Uterus (tissue), 4 donors: ENCODE data around the gene CCNL2. TPM values are rescaled to one million over a fixed set of nuclear protein-coding genes. Genes with fewer than 3 reads are reported as not detected.
"Not testable (repeated sequence)": the region's sequence is repeated elsewhere in the genome, so short reads cannot be mapped to it uniquely, and the experiment has no call there.

ENCODE experiments used
- DNase-seq, 2 donors: peaks; one replicate each; pipeline ENCODE4 v3.0.0-alpha.2; 2019 to 2020
- H3K27ac ChIP-seq, 2 donors: fragments of 200-600 bp; sonication (generic); 1 replicate in 1 of 2; 2 replicates in 1 of 2; pipeline ENCODE4 v1.5.1; 2016 to 2018
- H3K27me3 ChIP-seq, 2 donors: fragments of 200-600 bp; sonication (generic); one replicate each; pipeline ENCODE4 v1.5.1; 2018 to 2019; ENCODE audit warnings: control low read depth in 1 of 2
- H3K36me3 ChIP-seq, 2 donors: fragments of 200-600 bp; sonication (generic); one replicate each; pipeline ENCODE4 v1.5.1; 2019; ENCODE audit warnings: control low read depth in 1 of 2
- H3K4me1 ChIP-seq, 2 donors: fragments of 200-600 bp; sonication (generic); one replicate each; pipeline ENCODE4 v1.5.1; 2018 to 2019; ENCODE audit warnings: control low read depth in 1 of 2
- H3K4me3 ChIP-seq, 2 donors: fragments of 200-600 bp; sonication (generic); 1 replicate in 1 of 2; 2 replicates in 1 of 2; pipeline ENCODE4 v1.5.1; 2018 to 2019; ENCODE audit warnings: mild to moderate bottlenecking in 1 of 2
- H3K9me3 ChIP-seq, 2 donors: fragments of 200-600 bp; sonication (generic); one replicate each; pipeline ENCODE4 v1.5.1; 2019; ENCODE audit warnings: control low read depth in 1 of 2
- CTCF ChIP-seq, 4 experiments: fragments of 200-600 bp in 2 of 4; fragments of 450-650 bp in 2 of 4; sonication (generic) in 2 of 4; IDR thresholded peaks; one replicate each; pipeline ENCODE4 v1.5.1; 2016 to 2019; ENCODE audit warnings: antibody characterized with exemption in 4 of 4, mild to moderate bottlenecking in 2 of 4, moderate library complexity in 1 of 4
- POLR2A ChIP-seq, 2 donors: fragments of 450-650 bp; IDR thresholded peaks; one replicate each; pipeline ENCODE4 v1.6.1; 2016; ENCODE audit warnings: antibody characterized with exemption in 2 of 2, mild to moderate bottlenecking in 1 of 2, moderate library complexity in 1 of 2
- intact Hi-C: fragments of 100-400 bp; cut with DNase I; formaldehyde crosslinking; loops from one replicate; pipeline ENCODE4 v1.15.1; 2023; ENCODE audit warnings: low total_unique reads
- total RNA-seq, 4 donors: library from RNA; depleted of rRNA in 3 of 4; stranded (reverse); fragments of >200 nt in 3 of 4; gene quantifications; one replicate each; pipeline versions ENCODE4 v1.1.0 to v1.2.4, GENCODE V29; 2014 to 2023
- donor health status: DM: yes; HTN: yes; CAD: no.

The CCNL2 gene
- total RNA-seq: 100 to 1,000 TPM; 207 to 351 (median 281) TPM

GRCh38 chr1:1399187-1399871, at the start of gene CCNL2:
Gene CCNL2 (minus strand): TSS chr1:1399335. CDS start chr1:1399306, 29 bp downstream.
- H3K4me1 ChIP-seq: peaks cover 6 to 18% of the 10 kb centered on the region in 2 donors
- peak within 1 kb of the TSS; percentile 94 to 97 for H3K4me3 ChIP-seq
- peak within 1 kb of the TSS; percentile 75 to 85 for H3K27ac ChIP-seq
- peak; percentile 97 to 99 for DNase-seq
- no peaks in the 10 kb centered on the region for H3K36me3 ChIP-seq
- TF ChIP-seq POLR2A (IDR thresholded peaks at IDR 0.05) (peak; percentile 6 to 59), CTCF (IDR thresholded peaks at IDR 0.05) (peak; percentile 53 to 89 (median 75))
- no peaks in the 10 kb centered on the region for H3K9me3 ChIP-seq
- intact Hi-C loops: no loop called here
- H3K27me3 ChIP-seq: no peaks in the 10 kb centered on the region

GRCh38 chr1:1446631-1447030, 47.5 kb upstream of the CCNL2 start:
- H3K4me1 ChIP-seq, DNase-seq, intact Hi-C loops, H3K9me3 ChIP-seq, H3K4me3 ChIP-seq, H3K27me3 ChIP-seq, H3K27ac ChIP-seq, H3K36me3 ChIP-seq: not testable (repeated sequence)

GRCh38 chr1:1442069-1442770, 43.1 kb upstream of the CCNL2 start:
- Histone ChIP-seq H3K27me3 (no peaks in the 10 kb centered on the region), H3K27ac (no peak overlapping the region), H3K36me3 (no peaks in the 10 kb centered on the region), H3K4me1 (peaks cover 0 to 4% of the 10 kb centered on the region in 2 donors), H3K4me3 (no peak overlapping the region), H3K9me3 (no peaks in the 10 kb centered on the region)
- intact Hi-C loops: no loop called here
- DNase-seq: peak in 1 of 2 donors; percentile 16
- TF ChIP-seq POLR2A (IDR thresholded peaks at IDR 0.05) (no peak), CTCF (IDR thresholded peaks at IDR 0.05) (no peak)

GRCh38 chr1:1441002-1441888, 42.1 kb upstream of the CCNL2 start:
- peaks cover 4 to 8% of the 10 kb centered on the region in 2 donors for H3K4me1 ChIP-seq
- no peak overlapping the region for H3K27ac ChIP-seq
- H3K9me3 ChIP-seq: no peaks in the 10 kb centered on the region
- no peaks in the 10 kb centered on the region for H3K36me3 ChIP-seq
- no peaks in the 10 kb centered on the region for H3K27me3 ChIP-seq
- no peak overlapping the region for H3K4me3 ChIP-seq
- intact Hi-C loops: no loop called here
- TF ChIP-seq POLR2A (IDR thresholded peaks at IDR 0.05) (no peak), CTCF (IDR thresholded peaks at IDR 0.05) (peak; percentile 84 to 91 (median 86))
- DNase-seq: peak in 1 of 2 donors; percentile 55

- peaks cover 4 to 14% of the 10 kb centered on the region in 2 donors for H3K4me1 ChIP-seq
Measured at GRCh38 chr1:1440262-1441001, 41.3 kb upstream of the CCNL2 start.

More at GRCh38 chr1:1440262-1441001, 41.3 kb upstream of the CCNL2 start:
- Histone ChIP-seq H3K36me3 (no peaks in the 10 kb centered on the region), H3K9me3 (no peaks in the 10 kb centered on the region), H3K4me3 (no peak overlapping the region), H3K27me3 (no peaks in the 10 kb centered on the region), H3K27ac (no peak overlapping the region)
- TF ChIP-seq POLR2A (IDR thresholded peaks at IDR 0.05) (no peak), CTCF (IDR thresholded peaks at IDR 0.05) (no peak)
- DNase-seq: peak in 1 of 2 donors; percentile 23
- intact Hi-C loops: no loop called here
